CD4-positive, alpha-beta T cell treated with Interleukin-17A for 1 hour (primary cell): ENCODE measurements around the gene MARF1.
"Not testable (repeated sequence)": the region's sequence is repeated elsewhere in the genome, so short reads cannot be mapped to it uniquely, and the experiment has no call there.

Experiments used
- DNase-seq: peaks from one replicate; pipeline ENCODE4 v3.0.0-alpha.2; 2020

Gene MARF1

DNA sequence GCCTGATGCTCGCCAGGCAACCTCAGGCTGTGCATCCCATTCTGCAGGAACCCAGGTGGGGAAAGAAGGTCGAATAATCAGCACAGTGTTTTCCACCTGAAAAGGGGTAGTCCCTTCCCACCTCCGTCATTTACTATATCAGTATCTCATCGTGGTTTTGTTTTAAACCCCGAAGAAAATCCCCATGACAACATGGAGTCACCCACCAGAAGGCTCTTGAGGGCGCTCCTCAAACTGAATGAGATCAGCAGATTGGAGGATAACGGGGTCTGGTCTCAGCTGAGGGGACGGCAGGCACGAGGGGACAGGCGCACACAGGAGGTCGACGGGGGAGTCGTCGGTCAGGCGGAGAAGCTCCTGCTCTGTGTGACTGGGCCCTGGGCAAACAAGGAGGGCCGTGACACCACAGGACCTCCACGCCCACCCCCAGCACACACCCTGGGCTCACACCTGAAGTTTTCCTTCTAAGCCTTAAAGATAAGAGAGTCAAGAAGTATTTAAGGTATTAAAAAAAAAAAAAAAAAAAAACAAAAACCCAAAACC lies 44.2 kb downstream of the MARF1 start:
- DNase-seq = no peak

DNA sequence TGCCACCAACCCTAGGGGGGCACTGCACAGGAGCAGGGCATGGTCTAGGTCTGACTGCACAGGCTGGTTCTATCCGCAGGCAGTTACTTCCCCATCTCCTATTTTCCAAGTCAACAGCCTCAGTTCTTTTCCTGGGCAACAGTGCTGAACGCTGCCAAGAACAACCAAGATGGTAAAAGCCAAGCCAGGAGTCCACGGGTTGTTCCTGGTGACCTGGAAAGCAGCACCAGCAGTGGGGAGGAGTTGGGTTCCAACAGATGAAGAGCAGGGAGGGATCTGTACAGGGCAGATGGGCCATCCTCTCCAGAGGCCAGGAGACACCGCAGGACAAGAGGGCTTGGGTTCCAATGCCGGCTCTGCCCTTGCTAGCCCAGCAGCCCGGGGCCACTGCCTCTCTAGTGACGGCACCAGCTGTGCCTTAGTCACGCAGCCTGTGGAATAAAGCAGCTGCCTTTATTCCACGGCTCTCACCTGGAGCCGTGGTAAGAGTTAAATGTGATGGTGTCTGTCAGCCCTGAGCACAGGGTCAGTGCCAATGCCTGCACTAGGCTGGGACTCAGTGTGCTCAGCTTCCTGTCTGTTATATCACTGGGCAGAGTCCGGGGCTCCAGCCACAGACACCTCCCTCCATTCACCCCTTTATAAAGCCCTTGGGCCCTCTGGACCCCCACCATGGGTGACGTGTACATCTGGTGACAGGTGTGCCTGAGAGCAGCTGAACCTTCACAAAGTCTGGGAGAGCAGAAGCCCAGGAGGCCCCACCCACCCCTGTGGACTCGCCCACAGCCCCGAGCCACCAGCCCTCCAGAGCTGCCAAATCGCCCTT lies 44.9 kb downstream of the MARF1 start:
- no peak for DNase-seq

DNA sequence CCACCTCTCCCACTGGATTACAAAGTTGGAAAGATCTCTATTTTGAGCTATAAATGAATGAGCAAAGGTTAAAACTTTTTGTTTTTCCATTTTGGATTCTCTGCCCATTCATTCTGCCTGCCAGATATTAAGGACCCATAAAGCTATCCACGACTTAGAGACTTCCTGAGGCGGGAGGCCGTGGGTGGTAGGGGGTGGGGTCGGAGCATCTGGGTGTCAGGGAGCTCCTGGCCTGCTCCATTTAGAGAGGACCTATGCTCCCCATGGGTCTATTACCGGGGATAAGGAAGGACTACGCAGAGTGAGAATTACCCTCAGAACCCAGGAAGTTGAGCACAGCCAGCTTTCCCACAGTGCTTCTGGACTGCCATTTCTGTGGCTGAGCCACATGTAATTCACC lies 45.8 kb downstream of the MARF1 start:
- DNase-seq = no peak

DNA sequence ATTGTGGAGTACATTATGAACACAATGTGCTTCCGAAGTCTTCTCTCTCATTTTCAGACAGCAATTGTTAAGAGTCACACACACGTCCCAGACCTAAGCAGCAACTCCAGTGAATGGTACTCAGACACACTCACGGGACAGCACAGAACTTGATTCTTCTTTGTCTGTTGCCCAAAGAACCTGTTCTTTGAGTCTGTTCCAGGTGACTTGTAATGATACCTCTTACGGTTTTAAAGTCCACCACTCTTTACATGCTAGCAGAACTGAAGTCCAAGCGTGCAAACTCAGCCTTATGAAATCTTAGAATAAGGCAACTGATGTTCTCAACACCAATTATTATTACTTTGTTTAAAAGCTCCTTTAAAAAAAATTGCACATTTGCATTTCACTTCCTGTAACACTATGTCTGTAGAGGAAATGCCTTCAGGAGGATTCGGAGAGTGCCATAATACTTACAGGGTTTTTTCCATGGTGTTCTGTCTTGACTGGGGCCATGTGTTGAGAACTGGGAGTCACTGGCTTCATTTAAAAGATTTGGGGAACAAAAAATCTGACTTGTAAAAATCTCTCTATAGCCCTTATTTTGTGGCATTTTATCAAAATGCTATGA lies 48.1 kb downstream of the MARF1 start:
- DNase-seq = peak; percentile 9

DNA sequence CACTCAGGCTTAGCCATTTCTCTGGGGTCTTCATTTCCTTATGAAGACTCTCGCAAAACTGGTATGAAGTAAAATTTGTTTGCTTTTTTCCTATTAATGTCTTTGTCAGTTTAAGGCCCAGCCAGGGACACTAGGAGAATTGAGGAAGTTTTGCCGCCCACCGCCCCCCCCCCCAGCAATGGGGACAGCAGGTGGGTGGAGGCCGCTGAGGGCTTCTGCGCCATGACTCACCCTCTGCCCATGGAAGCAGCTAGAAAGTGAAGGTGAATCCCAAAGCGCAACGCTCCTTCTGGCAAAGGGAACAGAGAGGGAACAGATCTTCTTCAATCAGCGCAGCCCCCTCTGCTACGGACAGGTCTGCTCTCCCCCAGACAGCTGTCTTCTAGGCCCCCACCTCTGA lies 49.7 kb downstream of the MARF1 start:
- no peak for DNase-seq

DNA sequence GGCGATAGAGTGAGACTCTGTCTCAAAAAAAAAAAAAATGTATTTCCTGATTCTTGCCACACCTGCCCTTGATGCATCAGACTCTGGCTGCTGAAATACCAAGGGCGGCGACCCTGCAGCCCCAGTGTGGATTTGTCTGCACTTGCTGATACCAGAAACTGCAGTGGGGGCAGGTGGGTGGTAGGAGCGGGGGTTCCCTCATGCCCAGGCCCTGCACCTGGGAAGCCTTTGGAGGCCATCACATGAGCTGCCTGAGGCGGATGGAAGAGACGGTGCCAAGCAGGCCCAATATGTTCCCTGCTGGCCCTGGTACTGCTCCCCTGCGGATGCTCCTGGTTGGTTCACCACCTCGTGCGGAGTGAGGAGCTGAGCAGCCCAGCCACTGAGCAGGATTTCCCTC lies 50.6 kb downstream of the MARF1 start:
- DNase-seq = peak; percentile 22

DNA sequence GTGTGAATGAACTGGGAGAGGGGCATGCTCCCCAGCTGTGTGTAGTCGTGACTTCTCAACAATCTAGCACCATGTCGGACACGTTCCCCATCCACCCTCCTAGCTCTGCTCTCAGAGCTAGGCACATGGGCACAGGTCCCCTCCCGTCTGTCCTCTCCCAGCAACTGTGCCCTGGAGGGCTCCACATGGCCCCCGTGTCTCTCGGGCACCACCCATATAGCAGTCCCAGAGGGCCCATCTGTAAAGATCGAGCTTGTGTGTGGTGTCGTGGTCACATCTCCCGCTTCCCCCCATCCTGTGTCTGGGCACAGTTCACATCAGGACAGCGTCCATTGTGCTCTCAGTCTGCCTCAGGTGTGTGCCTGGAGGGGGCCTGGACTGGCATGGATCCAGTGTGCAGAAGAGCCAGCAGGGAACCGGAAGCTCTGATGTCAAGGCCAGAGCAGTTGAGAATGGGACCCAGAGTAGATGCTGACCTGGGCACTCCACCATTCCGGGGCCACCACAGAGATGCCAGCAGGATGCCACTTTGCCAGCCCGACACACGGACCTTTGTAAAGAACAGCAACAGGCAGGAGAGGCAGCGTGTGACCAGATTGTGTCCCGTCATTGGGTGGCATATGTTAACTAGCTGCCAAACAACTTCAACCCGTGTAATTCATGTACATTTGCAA lies 55.7 kb downstream of the MARF1 start:
- DNase-seq = no peak

DNA sequence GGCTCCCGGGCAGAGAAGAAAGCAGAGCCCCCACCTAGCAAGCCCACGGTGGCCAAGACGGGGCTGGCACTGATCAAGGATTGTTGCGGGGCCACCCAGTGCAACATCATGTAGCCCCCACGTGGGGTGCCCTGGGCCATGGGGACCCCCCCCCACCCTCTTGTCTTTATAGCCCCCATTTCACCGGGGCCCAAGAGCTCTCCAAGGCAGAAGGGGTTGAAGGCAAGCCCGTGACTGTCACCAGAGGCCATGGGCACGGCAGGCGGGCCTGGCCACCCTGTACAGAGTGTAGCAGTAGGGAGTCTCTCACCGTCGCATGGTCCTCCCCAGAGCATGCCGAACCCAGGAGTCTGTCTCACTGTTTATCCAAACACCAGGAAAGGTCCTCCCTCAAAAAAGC lies 56.2 kb downstream of the MARF1 start:
- DNase-seq = no peak

DNA sequence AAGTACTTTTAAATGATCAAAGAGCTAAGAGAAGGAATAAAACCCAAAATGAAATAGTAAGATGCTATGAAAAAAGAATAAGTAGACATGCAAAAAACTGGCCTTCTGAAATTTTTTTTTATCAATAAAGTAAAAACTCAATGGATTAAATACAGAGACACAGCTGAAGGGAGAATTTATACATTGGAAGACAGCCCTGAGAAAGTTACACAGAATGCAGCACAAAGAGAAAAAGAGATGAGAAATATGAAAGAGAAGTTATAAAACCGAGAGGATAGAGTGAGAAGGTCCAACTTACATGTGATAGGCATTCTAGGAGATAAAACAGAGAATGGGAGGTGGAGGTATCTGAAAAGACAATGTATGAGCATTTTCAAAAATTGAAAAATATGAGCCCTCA lies 57.0 kb downstream of the MARF1 start:
- DNase-seq = no peak

DNA sequence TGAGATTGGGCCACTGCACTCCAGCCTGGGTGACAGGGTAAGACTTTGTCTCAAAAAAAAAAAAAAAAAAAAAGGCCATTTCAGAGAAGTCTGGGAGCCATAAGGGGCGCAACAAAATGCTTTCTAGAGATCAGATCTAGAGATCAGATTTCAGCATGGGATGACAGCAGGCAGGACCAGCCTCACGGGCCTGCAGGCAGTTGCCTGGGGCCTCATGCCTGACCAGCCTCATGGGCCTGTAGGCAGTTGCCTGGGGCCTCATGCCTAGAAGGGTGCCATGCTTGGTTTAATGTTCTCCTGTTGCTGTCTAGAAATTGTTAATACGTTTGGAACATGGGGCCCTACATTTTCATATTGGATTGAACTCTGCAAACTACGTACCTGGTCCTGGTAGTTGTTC lies 59.4 kb downstream of the MARF1 start:
- DNase-seq = no peak

DNA sequence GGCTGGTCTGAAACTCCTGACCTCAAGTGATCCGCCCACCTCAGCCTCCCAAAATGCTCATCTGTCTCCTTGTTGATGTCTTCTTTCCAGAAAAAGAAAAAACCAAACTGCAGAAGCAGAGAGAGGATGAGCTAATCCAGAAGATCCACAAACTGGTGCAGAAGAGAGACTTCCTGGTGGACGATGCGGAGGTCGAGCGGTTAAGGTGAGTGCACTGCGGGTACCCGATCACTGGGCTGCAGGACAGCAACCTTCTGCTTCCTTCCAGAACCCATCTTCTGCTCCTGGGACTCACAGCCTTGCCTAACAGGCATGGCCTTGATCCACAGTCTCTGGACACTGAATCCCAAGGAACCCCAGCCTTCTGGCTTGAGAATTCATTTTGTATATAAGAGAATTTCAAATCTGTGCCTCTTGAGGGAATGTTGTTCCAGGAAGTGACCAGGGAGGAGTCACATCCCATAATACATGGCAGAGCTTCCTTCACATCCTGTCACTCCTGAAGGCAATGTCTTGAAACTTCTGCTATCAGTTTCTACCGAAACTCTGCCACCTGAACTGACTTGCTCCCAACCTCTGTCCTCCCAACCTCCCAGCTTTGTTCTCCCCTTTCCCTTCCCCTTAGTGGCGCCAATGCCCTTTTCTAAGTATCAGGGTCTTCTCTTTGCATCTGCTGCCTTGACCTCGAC lies 61.7 kb downstream of the MARF1 start:
- DNase-seq = no peak

DNA sequence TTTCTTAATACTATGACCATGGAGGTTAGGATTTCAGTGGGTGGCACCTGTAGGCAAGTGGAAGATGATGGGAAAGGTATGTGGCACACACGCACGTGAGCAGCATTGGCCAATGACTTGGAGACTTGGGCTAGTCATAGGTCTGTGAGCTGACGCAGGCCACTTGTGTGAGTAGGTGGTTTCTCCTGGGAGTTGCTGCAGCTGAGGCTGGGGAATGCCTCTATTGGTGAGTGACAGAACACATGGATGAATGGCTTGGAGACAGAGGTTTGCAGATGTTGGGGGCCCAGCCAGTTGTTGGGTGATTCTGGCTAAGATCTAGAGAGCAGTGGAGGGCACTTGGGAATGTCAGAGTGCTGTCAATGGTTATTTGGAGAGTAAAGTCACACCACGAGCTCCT lies 64.1 kb downstream of the MARF1 start:
- no peak for DNase-seq

DNA sequence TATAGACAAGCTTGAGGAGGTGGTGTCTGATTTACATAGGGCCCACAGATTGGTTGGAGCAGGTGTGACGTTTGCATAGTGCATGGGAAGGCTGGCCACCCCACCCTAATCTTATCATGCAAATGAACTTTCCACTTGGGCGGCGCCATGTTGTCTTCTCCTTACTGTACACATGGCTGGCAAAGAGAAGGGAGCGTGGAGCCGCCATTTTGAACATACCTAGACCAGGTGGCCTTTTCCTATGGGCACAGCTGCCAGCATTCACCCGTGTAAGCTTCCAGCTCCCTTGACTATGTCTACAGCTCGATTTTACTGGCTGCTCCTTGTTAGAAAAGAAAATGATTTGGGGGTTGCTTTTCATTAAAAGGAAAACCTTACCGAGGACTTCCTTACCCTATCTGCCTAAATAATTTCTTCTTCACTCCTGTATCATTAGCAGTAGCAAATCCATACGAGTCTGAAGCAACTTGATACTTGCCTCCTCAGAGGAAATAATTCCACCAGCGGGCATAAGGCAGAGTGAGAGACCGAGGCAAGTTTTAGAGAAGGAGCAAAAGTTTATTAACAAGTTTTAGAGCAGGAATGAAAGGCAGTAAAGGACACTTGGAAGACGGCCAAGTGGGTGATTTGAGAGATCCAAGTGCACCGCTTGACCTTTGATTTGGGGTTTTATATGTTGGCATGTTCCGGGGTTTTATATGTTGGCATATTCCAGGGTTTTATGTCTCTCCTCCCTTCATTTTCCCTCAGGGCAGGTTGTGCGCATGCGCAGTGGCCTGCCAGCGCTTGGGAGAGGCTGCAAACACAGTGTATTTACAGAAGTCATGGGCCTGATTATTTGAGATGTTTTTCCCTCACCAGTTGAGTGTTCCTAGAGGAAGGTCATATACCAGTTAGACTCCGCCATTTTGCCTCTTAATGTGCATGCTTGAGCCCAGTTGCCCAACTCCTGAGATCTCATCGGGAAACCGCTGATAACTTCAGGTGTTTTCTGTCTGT lies 65.7 kb downstream of the MARF1 start:
- DNase-seq = no peak

DNA sequence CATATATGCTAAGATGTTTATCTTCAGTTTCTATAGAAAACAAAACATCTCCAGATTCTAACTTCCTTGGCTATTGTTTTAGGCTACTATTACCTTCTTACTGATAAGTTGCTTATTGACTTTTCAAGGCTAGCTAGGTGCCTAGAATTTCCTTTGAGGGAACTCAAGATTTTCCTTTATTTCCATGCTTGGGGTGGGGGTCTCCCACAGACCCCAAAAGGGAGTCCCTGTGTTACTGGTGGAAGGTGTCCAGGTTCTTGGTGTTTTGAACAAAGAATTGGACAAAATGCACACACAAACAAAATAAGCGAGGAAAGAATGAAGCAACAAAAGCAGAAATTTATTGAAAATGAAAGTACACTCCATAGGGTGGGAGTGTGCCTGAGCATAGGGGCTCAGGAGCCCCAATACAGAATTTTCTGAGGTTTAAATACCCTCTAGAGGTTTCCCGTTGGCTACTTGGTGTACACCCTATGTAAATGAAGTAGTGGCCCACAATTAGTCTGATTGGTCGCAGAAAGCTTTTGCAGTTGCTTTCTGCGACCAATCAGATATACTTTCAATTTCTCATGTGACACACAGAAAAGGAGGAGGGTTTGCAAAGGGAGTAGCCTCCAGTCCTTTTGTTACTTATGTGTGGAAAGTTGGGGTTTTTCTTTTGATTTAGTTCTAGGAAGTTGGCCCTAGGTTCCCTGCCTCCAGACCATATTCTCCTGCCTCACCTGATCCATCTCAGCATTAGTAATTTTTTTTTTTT lies 67.5 kb downstream of the MARF1 start:
- no peak for DNase-seq

DNA sequence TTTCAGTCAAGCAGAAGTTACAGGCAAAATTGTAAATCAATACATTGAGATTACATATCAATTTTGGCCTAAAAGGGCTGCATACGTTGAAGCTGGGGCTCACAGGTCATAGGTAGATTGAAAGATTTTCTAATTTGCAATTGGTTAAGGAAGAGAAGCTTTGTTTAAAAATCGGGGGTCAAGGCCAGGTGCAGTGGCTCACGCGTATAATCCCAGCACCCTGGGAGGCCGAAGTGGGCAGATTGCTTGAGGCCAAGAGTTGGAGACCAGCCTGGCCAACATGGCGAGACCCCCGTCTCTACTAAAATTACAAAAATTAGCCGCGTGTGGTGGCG lies 68.4 kb downstream of the MARF1 start:
- DNase-seq = no peak

DNA sequence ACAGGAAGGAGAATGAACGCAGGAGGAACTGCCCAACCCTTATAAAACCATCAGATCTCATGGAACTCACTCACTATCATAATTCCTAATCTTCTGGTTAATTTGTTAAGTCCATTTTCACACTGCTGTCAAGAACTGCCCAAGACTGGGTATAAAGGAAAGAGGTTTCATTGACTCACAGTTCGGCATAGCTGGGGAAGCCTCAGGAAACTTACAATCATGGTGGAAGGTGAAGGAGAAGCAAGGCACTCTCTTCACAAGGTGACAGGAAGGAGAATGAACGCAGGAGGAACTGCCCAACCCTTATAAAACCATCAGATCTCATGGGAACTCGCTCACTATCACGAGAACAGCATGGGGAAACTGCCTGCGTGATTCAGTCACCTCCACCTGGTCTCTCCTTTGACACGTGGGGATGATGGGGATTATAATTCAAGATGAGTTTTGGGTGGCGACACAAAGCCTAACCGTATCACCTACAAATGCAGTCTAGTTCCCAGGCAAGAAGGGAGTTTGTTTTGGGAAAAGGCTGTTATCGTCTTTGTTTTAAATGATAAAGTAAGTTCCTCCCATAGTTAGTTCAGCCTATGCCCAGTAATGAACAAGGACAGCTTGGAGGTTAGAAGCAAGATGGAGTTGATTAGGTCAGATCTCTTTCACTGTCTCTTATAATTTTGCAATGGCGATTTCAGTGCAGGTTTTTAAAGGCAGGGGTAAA lies 68.9 kb downstream of the MARF1 start:
- not testable (repeated sequence) for DNase-seq

DNA sequence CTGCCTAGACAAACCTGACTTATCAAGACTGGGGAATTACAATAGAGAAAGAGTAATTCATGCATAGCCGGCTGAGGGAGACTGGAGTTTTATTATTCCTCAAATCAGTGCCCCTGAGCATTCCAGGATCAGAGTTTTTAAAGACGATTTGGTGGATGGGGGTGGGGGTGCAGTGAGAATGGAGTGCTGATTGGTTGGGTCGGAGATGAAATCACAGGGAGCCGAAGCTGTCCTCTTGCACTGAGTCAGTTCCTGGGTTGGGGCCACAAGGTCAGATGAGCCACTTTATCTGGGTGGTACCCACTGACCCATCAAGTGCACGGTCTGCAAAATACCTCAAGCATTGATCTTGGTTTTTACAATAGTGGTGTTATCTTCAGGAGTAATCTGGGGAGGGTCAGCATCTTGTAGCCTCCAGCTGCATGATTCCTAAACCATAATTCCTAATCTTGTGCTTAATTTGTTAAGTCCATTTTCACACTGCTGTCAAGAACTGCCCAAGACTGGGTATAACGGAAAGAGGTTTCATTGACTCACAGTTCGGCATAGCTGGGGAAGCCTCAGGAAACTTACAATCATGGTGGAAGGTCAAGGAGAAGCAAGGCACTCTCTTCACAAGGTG lies 69.6 kb downstream of the MARF1 start:
- no peak for DNase-seq

DNA sequence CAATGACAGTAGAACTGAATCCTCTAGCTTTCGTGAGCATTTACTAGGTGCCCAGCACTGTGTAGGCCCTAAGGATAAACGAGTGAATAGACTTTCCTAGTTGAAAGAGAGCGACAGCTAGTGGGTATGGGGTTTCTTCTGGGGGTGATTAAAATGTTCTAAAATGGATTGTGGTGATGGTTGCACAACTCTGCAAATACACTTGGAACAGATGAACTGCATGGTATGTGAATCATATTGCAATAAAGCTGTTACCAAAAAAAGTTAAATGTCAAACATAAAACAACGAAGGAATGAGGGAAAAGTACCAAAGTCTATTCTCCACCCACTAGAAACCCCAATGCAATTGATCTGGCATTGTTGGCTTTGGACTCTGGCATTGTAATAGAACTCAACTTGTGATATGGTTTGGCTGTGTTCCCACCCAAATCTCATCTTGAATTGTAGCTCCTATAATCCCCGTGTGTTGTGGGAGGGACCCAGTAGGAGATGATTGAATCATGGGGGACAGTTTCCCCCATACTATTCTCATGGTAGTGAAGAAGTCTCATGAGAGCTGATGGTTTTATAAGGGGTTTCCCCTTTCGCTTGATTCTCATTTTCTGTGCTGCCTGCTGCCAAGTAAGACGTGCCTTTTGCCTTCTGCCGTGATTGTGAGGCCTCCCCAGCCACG lies 70.5 kb downstream of the MARF1 start:
- DNase-seq = no peak

DNA sequence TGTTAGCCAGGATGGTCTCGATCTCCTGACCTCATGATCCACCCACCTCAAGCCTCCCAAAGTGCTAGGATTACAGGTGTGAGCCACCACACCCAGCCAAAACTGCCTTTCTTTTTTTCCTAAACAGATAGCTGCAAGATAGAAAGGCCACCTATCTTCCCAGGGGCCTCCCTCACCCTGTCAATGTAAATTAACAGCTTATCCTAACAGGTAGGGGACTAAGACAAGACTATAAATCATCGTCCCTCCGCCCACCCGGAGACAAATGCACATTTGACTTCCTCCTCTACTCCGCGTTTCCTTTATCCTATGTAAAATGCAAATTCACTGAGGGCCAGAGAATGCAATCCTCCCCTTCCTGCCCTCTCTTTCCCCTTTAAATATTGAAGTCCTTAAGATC lies 71.4 kb downstream of the MARF1 start:
- DNase-seq = no peak

DNA sequence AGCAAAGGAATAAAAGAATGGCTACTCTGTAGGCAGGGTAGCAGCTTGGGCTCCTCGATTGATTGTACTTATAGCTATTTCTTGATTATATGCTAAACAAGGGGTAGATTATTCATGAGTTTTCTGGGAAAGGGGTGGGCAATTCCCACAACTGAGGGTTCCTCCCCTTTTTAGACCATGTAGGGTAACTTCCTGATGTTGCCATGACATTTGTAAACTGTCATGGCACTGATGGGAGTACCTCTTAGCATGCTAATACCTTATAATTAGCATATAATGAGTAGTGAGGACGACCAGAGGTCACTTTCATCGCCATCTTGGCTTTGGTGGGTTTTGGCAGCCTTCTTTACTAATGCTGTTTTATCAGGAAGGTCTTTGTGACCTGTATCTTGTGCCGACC lies 72.3 kb downstream of the MARF1 start:
- not testable (repeated sequence) for DNase-seq
